ENCODE results near the gene HCN1. TPM values are rescaled to one million over a fixed set of nuclear protein-coding genes. Genes with fewer than 3 reads are reported as not detected.

HCN1 gene
- total and polyA plus RNA-seq, 2 of the 13 experiments (the other 11 are each of a cell fraction or from before 2014, with no cell fraction given): not detected

DNA sequence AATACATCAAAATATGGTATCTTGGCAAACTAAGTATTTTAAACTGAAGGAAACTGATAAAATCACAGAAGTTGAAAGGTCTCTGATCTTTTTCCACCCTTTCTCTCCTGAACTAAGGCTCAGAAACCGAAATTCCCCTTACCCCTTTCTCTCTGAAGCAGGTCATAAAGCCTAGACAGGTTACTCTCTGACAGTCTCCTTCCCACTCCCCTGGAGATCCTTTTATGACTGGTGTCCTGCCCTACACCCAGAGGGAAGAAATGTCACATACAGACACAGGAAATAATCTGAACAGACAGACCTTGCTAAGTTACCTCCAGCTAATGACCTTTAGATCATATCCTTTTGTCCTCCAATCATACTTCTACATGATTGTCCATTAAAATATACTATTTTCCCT lies 127.4 kb downstream of the HCN1 start:
- no peak overlapping the region for H3K4me2 ChIP-seq (ENCODE audit: low read depth, low read length)
- no peak overlapping the region for H3K9ac ChIP-seq (ENCODE audit: insufficient read depth, low read depth, low read length)
- no peaks in the 10 kb centered on the region for H3K36me3 ChIP-seq (replicated peaks in 1 of 2; ENCODE audit: control insufficient read depth in 1 of 2, insufficient read depth in 2 of 2, low read length in 2 of 2)
- H3K79me2 ChIP-seq (ENCODE audit: insufficient read depth, low read length): no peaks in the 10 kb centered on the region
- no peak overlapping the region for H3K4me3 ChIP-seq (replicated peaks in 1 of 3; ENCODE audit: insufficient read depth in 1 of 3, low read depth in 2 of 3, low read length in 3 of 3)
- no peaks in the 10 kb centered on the region for H4K20me1 ChIP-seq (ENCODE audit: insufficient read depth, low read length)
- ATAC-seq (no peak), DNase-seq (ENCODE audit: low spot score) (no peak), FAIRE-seq (no peak)
- H3K27me3 ChIP-seq (ENCODE audit: control insufficient read depth in 1 of 2, insufficient read depth in 2 of 2, low read length in 2 of 2): no peaks in the 10 kb centered on the region
- in situ Hi-C loops (cut with HindIII; ENCODE audit: extremely low pct_ligation_motif_present, low pct_unique_long_range_greater_than_20kb) (no loop called here), intact Hi-C loops (cut with micrococcal nuclease; ENCODE audit: unreplicated experiment) (no loop called here)
- H2AFZ ChIP-seq (ENCODE audit: low read length): no peak overlapping the region
- no peak overlapping the region for H3K27ac ChIP-seq (ENCODE audit: extremely low read length, insufficient read depth, low read length)
- H3K9me3 ChIP-seq (ENCODE audit: low read length): peaks cover 22% of the 10 kb centered on the region
- ChIA-PET CTCF (ENCODE audit: low intra/inter-chr PET ratio, low total read pairs) (no interaction called here), POLR2A (no interaction called here)
- TF ChIP-seq, protein P1, sequence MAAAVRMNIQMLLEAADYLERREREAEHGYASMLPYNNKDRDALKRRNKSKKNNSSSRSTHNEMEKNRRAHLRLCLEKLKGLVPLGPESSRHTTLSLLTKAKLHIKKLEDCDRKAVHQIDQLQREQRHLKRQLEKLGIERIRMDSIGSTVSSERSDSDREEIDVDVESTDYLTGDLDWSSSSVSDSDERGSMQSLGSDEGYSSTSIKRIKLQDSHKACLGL (CRISPR knock-in tag; IDR thresholded peaks at IDR 0.05): no peak
- no peak for TF ChIP-seq SRSF4 (IDR thresholded peaks at IDR 0.05; ENCODE audit: low read depth, low read length, poor library complexity, severe bottlenecking)
- no peak for TF ChIP-seq HMG20A (CRISPR knock-in tag; IDR thresholded peaks at IDR 0.05; ENCODE audit: borderline replicate concordance)
- TF ChIP-seq ZSCAN31 (CRISPR knock-in tag; IDR thresholded peaks at IDR 0.05; ENCODE audit: low read depth): no peak
- no peak for TF ChIP-seq ZNF720 (CRISPR knock-in tag; IDR thresholded peaks at IDR 0.05)
- TF ChIP-seq, protein P2, sequence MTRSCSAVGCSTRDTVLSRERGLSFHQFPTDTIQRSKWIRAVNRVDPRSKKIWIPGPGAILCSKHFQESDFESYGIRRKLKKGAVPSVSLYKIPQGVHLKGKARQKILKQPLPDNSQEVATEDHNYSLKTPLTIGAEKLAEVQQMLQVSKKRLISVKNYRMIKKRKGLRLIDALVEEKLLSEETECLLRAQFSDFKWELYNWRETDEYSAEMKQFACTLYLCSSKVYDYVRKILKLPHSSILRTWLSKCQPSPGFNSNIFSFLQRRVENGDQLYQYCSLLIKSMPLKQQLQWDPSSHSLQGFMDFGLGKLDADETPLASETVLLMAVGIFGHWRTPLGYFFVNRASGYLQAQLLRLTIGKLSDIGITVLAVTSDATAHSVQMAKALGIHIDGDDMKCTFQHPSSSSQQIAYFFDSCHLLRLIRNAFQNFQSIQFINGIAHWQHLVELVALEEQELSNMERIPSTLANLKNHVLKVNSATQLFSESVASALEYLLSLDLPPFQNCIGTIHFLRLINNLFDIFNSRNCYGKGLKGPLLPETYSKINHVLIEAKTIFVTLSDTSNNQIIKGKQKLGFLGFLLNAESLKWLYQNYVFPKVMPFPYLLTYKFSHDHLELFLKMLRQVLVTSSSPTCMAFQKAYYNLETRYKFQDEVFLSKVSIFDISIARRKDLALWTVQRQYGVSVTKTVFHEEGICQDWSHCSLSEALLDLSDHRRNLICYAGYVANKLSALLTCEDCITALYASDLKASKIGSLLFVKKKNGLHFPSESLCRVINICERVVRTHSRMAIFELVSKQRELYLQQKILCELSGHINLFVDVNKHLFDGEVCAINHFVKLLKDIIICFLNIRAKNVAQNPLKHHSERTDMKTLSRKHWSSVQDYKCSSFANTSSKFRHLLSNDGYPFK (CRISPR knock-in tag; IDR thresholded peaks at IDR 0.05; ENCODE audit: borderline replicate concordance): no peak
- no peak for TF ChIP-seq RXRB (CRISPR knock-in tag; IDR thresholded peaks at IDR 0.05; ENCODE audit: borderline replicate concordance)
- no peak for TF ChIP-seq ZNF354B (CRISPR knock-in tag; IDR thresholded peaks at IDR 0.05)
- TF ChIP-seq RBAK (CRISPR knock-in tag; IDR thresholded peaks at IDR 0.05): no peak
- no peak for TF ChIP-seq ZNF33B (CRISPR knock-in tag; IDR thresholded peaks at IDR 0.05)
- no peak for TF ChIP-seq HES4 (CRISPR knock-in tag; IDR thresholded peaks at IDR 0.05; ENCODE audit: borderline replicate concordance)
- no peak for TF ChIP-seq ATAD3A (CRISPR knock-in tag; IDR thresholded peaks at IDR 0.05)
- no peak for TF ChIP-seq REXO4 (CRISPR knock-in tag; IDR thresholded peaks at IDR 0.05; ENCODE audit: borderline replicate concordance)
- no peak for TF ChIP-seq ZKSCAN5 (CRISPR knock-in tag; IDR thresholded peaks at IDR 0.05)
- no peak for TF ChIP-seq U2AF1 (optimal IDR thresholded peaks at IDR 0.05; ENCODE audit: low read depth, low read length)
- H3K4me1 ChIP-seq (ENCODE audit: insufficient read depth, low read length): no peaks in the 10 kb centered on the region
- WGBS (ENCODE audit: low lambda C conversion rate): 0% methylated on average over 1 of the region's 1 CpG
- BruUV-seq (replicated peaks): no TSS peak

Measured in HepG2 (cell line).